GM19043 (cell line): ENCODE data around the gene BCAS3.
"Not testable (repeated sequence)": the region's sequence is repeated elsewhere in the genome, so short reads cannot be mapped to it uniquely, and the experiment has no call there.

Source experiments
- ATAC-seq: cut with Tn5 transposase; IDR thresholded peaks from one replicate; pipeline ENCODE4 v1.9.1; 2021; ENCODE audit warnings: low read depth; ENCODE audit not compliant: unreplicated experiment

BCAS3 gene

GRCh38 chr17:60916043-60916442 lies 238.4 kb downstream of the BCAS3 start:
- ATAC-seq, result no peak

- ATAC-seq, result no peak
These were observed 242.5 kb downstream of the BCAS3 start for GRCh38 chr17:60920107-60920506.

- ATAC-seq, result no peak
These were observed 245.3 kb downstream of the BCAS3 start for GRCh38 chr17:60923000-60923399.

- no peak for ATAC-seq
These were observed 249.0 kb downstream of the BCAS3 start for GRCh38 chr17:60926466-60927183.

- ATAC-seq, result no peak
These were observed 256.1 kb downstream of the BCAS3 start for GRCh38 chr17:60933739-60934138.

- no peak for ATAC-seq
These were observed 257.1 kb downstream of the BCAS3 start for GRCh38 chr17:60934723-60935122.

GRCh38 chr17:60935991-60936390 lies 258.3 kb downstream of the BCAS3 start:
- ATAC-seq, result not testable (repeated sequence)

- ATAC-seq, result no peak
These were observed 261.7 kb downstream of the BCAS3 start for GRCh38 chr17:60939318-60939717.

- ATAC-seq, result no peak
These were observed 263.4 kb downstream of the BCAS3 start for GRCh38 chr17:60941028-60941427.

GRCh38 chr17:60941571-60941970 lies 263.9 kb downstream of the BCAS3 start:
- no peak for ATAC-seq

GRCh38 chr17:60944751-60945150 lies 267.1 kb downstream of the BCAS3 start:
- no peak for ATAC-seq

- ATAC-seq, result no peak
These were observed 269.4 kb downstream of the BCAS3 start for GRCh38 chr17:60947100-60947499.

GRCh38 chr17:60947543-60947942 lies 269.9 kb downstream of the BCAS3 start:
- ATAC-seq, result no peak

GRCh38 chr17:60952747-60953146 lies 275.1 kb downstream of the BCAS3 start:
- ATAC-seq, result no peak

- no peak for ATAC-seq
These were observed 281.4 kb downstream of the BCAS3 start for GRCh38 chr17:60959011-60959410.

GRCh38 chr17:60959696-60960095 lies 282.0 kb downstream of the BCAS3 start:
- ATAC-seq, result no peak

GRCh38 chr17:60960398-60961065 lies 282.9 kb downstream of the BCAS3 start:
- no peak for ATAC-seq

- no peak for ATAC-seq
These were observed 286.5 kb downstream of the BCAS3 start for GRCh38 chr17:60964160-60964559.

- no peak for ATAC-seq
These were observed 290.6 kb downstream of the BCAS3 start for GRCh38 chr17:60968266-60968665.

- ATAC-seq, result no peak
These were observed 291.9 kb downstream of the BCAS3 start for GRCh38 chr17:60969500-60970037.

GRCh38 chr17:60970741-60971140 lies 293.1 kb downstream of the BCAS3 start:
- ATAC-seq, result no peak
